ENCODE data around the gene NRP2. TPM values are rescaled to one million over a fixed set of nuclear protein-coding genes. Genes with fewer than 3 reads are reported as not detected.

Gene NRP2
- total RNA-seq, 1 experiment from 2014 or later: 31.0 TPM

DNA sequence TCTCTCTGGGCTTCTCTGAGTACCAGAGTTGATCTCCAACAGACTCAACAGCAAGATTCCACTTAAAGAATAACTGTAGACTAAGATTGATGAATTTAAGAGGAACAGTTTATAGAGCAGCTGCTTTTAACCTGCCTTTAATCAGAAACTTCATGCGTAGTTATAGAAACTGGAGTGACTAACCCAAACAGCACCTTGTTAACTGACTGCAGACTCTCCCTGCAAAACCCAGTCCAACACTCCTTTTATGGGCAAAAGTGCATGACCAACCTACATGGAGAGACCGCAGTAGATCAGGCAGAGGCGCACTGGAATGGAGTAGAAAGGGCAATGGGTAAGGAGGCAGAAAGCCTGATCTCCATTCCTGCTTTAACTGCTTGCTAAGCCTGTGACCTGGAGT, 110.6 kb downstream of the NRP2 start:
- CTCF ChIA-PET: no interaction called here
- DNase-seq: no peak
- Histone ChIP-seq H4K20me1 (ENCODE audit: insufficient read depth) (no peaks in the 10 kb centered on the region), H3K4me1 (replicated peaks; ENCODE audit: insufficient read depth) (no peaks in the 10 kb centered on the region), H3K36me3 (ENCODE audit: low read depth) (no peaks in the 10 kb centered on the region), H3K4me2 (no peak overlapping the region), H3F3A (ENCODE audit: insufficient read depth, low read depth) (no peaks in the 10 kb centered on the region), H3K79me2 (ENCODE audit: low read depth) (no peaks in the 10 kb centered on the region), H3K9me3 (ENCODE audit: insufficient read depth, low read depth) (no peaks in the 10 kb centered on the region), H3K9me2 (ENCODE audit: insufficient read depth) (no peaks in the 10 kb centered on the region), H3K27me3 (ENCODE audit: insufficient read depth, low read depth) (no peaks in the 10 kb centered on the region), H3K27ac (no peak overlapping the region), H3K4me3 (no peak overlapping the region), H2AFZ (no peak overlapping the region)
- no peak for TF ChIP-seq CTCF (conservative IDR thresholded peaks at IDR 0.05)
- POLR2A ChIA-PET (ENCODE audit: unreplicated experiment): no interaction called here
- BruUV-seq (replicated peaks): no TSS peak
- intact Hi-C loops (cut with micrococcal nuclease; ENCODE audit: unreplicated experiment): no loop called here

GRCh38 chr2:205796805-205797313, 114.6 kb downstream of the NRP2 start:
- Histone ChIP-seq H3K4me3 (no peak overlapping the region), H3K79me2 (ENCODE audit: low read depth) (no peaks in the 10 kb centered on the region), H3K27me3 (ENCODE audit: insufficient read depth, low read depth) (no peaks in the 10 kb centered on the region), H3F3A (ENCODE audit: insufficient read depth, low read depth) (no peaks in the 10 kb centered on the region), H2AFZ (no peak overlapping the region), H3K36me3 (ENCODE audit: low read depth) (no peaks in the 10 kb centered on the region), H3K9me3 (ENCODE audit: insufficient read depth, low read depth) (no peaks in the 10 kb centered on the region), H3K27ac (no peak overlapping the region), H3K9me2 (ENCODE audit: insufficient read depth) (no peaks in the 10 kb centered on the region), H3K4me1 (replicated peaks; ENCODE audit: insufficient read depth) (no peaks in the 10 kb centered on the region), H4K20me1 (ENCODE audit: insufficient read depth) (no peaks in the 10 kb centered on the region), H3K4me2 (no peak overlapping the region)
- TF ChIP-seq EZH2 (IDR thresholded peaks at IDR 0.05; ENCODE audit: low read depth): no peak
- no peak for TF ChIP-seq CTCF (conservative IDR thresholded peaks at IDR 0.05)
- no peak for DNase-seq
- CTCF ChIA-PET: no interaction called here
- no TSS peak for BruUV-seq (replicated peaks)
- intact Hi-C loops (cut with micrococcal nuclease; ENCODE audit: unreplicated experiment): no loop called here
- POLR2A ChIA-PET (ENCODE audit: unreplicated experiment): no interaction called here

- TF ChIP-seq CTCF (conservative IDR thresholded peaks at IDR 0.05) (no peak), EZH2 (IDR thresholded peaks at IDR 0.05; ENCODE audit: low read depth) (no peak)
- H3K27ac ChIP-seq: no peak overlapping the region
- POLR2A ChIA-PET (ENCODE audit: unreplicated experiment): no interaction called here
- H3K4me1 ChIP-seq (replicated peaks; ENCODE audit: insufficient read depth): no peaks in the 10 kb centered on the region
- intact Hi-C loops (cut with micrococcal nuclease; ENCODE audit: unreplicated experiment): no loop called here
- H3K9me2 ChIP-seq (ENCODE audit: insufficient read depth): no peaks in the 10 kb centered on the region
- no peaks in the 10 kb centered on the region for H4K20me1 ChIP-seq (ENCODE audit: insufficient read depth)
- H3K9me3 ChIP-seq (ENCODE audit: insufficient read depth, low read depth): no peaks in the 10 kb centered on the region
- H3K36me3 ChIP-seq (ENCODE audit: low read depth): no peaks in the 10 kb centered on the region
- CTCF ChIA-PET: no interaction called here
- no peak overlapping the region for H3K4me3 ChIP-seq
- DNase-seq: no peak
- no TSS peak for BruUV-seq (replicated peaks)
- no peaks in the 10 kb centered on the region for H3K79me2 ChIP-seq (ENCODE audit: low read depth)
- H3F3A ChIP-seq (ENCODE audit: insufficient read depth, low read depth): no peaks in the 10 kb centered on the region
- no peaks in the 10 kb centered on the region for H3K27me3 ChIP-seq (ENCODE audit: insufficient read depth, low read depth)
- H3K4me2 ChIP-seq: no peak overlapping the region
- H2AFZ ChIP-seq: no peak overlapping the region
These were observed 115.6 kb downstream of the NRP2 start for GRCh38 chr2:205797866-205798265.

Measured in PC-9 (cell line).